Measurements from ENCODE around the gene SLX4.

DNA sequence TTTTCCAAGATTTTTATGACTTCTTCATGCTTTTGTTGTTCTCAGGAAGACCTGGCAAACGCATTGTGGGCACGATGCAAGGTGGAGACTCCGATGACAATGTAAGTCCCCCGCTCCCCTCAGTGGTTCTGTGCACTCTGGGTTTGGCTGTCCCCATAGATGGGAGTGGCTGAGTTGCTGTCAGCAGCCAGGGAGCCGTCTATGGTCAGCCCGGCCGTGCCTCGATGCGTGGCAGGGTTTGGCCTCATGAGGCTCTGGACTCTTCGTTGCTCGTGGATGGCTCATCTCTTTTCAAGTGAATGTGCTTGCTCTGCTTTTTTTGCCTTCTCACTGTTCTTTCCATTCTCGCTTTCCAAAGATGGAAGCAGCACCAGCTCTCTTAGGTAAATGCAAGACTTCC is 78.7 kb downstream of the SLX4 start:
- TF ChIP-seq, protein P1, sequence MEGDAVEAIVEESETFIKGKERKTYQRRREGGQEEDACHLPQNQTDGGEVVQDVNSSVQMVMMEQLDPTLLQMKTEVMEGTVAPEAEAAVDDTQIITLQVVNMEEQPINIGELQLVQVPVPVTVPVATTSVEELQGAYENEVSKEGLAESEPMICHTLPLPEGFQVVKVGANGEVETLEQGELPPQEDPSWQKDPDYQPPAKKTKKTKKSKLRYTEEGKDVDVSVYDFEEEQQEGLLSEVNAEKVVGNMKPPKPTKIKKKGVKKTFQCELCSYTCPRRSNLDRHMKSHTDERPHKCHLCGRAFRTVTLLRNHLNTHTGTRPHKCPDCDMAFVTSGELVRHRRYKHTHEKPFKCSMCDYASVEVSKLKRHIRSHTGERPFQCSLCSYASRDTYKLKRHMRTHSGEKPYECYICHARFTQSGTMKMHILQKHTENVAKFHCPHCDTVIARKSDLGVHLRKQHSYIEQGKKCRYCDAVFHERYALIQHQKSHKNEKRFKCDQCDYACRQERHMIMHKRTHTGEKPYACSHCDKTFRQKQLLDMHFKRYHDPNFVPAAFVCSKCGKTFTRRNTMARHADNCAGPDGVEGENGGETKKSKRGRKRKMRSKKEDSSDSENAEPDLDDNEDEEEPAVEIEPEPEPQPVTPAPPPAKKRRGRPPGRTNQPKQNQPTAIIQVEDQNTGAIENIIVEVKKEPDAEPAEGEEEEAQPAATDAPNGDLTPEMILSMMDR (IDR thresholded peaks at IDR 0.05), result no peak
- no peak for TF ChIP-seq POLR2A (IDR thresholded peaks at IDR 0.05)
